K562 (cell line): ENCODE measurements around the gene ZNF598. TPM values are rescaled to one million over a fixed set of nuclear protein-coding genes. Genes with fewer than 3 reads are reported as not detected.
A peak's percentile ranks its signal among the peaks of the same experiment; 100 is the strongest.

ENCODE experiments used
- ATAC-seq: fragments of 200-7000 bp; cut with Tn5 transposase; 3 replicates; pipeline ENCODE4 v1.9.1; 2020; ENCODE audit warnings: moderate library complexity
- BruUV-seq: library from RNA; stranded (reverse); fragments of 400-500 nt; replicated peaks from 2 replicates; lab custom pipeline; 2021; lab: Mats Ljungman, UMichigan
- CTCF ChIA-PET: fragments of 300-600 bp; formaldehyde crosslinking; extraction: SDS; loops from one replicate; lab custom pipeline; 2021; ENCODE audit warnings: low intra/inter-chr PET ratio; lab: Yijun Ruan, JAX
- POLR2A ChIA-PET: fragments of 300-600, 350-650 bp; sonication (Branson Sonifier 250); formaldehyde crosslinking; extraction: SDS; loops from one replicate; lab custom pipeline; 2021; ENCODE audit warnings: antibody characterized with exemption, inconsistent platforms; lab: Yijun Ruan, JAX
- DNase-seq, 4 experiments: peaks; one replicate each; pipeline versions ENCODE4 v3.0.0 to v3.0.0-alpha.2; 2011 to 2018; ENCODE audit warnings: low spot score in 3 of 4, mixed read lengths in 3 of 4; ENCODE audit errors: extremely low read depth in 1 of 4
- FAIRE-seq: peaks from 2 replicates; lab custom pipeline; 2011; peaks lifted over from hg19 to GRCh38; lab: Jason Lieb, UNC
- H2AFZ ChIP-seq: 2 replicates; pipeline ENCODE4 v1.6.0; 2011; ENCODE audit warnings: low read depth, low read length, control low read depth, inconsistent platforms
- H3K27ac ChIP-seq: fragments of 200-600 bp; 3 replicates; pipeline ENCODE4 v1.8.0; 2011; ENCODE audit warnings: low read depth, mild to moderate bottlenecking, control low read depth, inconsistent platforms, low read length, moderate library complexity, mixed read lengths; ENCODE audit errors: extremely low read depth
- H3K27me3 ChIP-seq, 2 experiments: fragments of 300-600 bp in 1 of 2; 2 replicates in 1 of 2; 3 replicates in 1 of 2; pipeline versions ENCODE4 v1.6.0 to v1.8.0; 2011; ENCODE audit warnings: inconsistent platforms in 2 of 2, low read length in 2 of 2, mild to moderate bottlenecking in 1 of 2, mixed read lengths in 1 of 2, moderate library complexity in 1 of 2; ENCODE audit not compliant: control insufficient read depth in 2 of 2, insufficient read depth in 2 of 2
- H3K36me3 ChIP-seq: fragments of 300-600 bp; 3 replicates; pipeline ENCODE4 v1.8.0; 2011; ENCODE audit warnings: mild to moderate bottlenecking, low read length, inconsistent platforms; ENCODE audit not compliant: control insufficient read depth, insufficient read depth
- H3K4me1 ChIP-seq, 2 experiments: fragments of 200-600 bp in 1 of 2; replicated peaks in 1 of 2; 2 replicates in 1 of 2; 3 replicates in 1 of 2; pipeline versions ENCODE4 v1.5.1 to v1.8.0; 2011; ENCODE audit warnings: inconsistent platforms in 2 of 2, low read length in 2 of 2, mild to moderate bottlenecking in 1 of 2, mixed read lengths in 1 of 2, moderate library complexity in 1 of 2; ENCODE audit not compliant: control insufficient read depth in 2 of 2, insufficient read depth in 2 of 2
- H3K4me2 ChIP-seq: 2 replicates; pipeline ENCODE4 v1.6.1; 2011; ENCODE audit warnings: low read length, control low read depth, inconsistent platforms, mixed read lengths; ENCODE audit not compliant: insufficient read depth
- H3K4me3 ChIP-seq: fragments of 200-600 bp; sonication (generic), shearing (Covaris generic); 2 replicates; pipeline ENCODE4 v1.5.1; 2016; ENCODE audit warnings: control low read depth, inconsistent platforms
- H3K79me2 ChIP-seq: fragments of 200-600 bp; 3 replicates; pipeline ENCODE4 v1.8.0; 2011; ENCODE audit warnings: low read length, inconsistent platforms; ENCODE audit not compliant: control insufficient read depth, insufficient read depth
- H3K9ac ChIP-seq, 2 experiments: 2 replicates each; pipeline versions ENCODE4 v1.6.0 to v1.6.1; 2011; ENCODE audit warnings: low read depth in 2 of 2, low read length in 2 of 2, control low read depth in 1 of 2, inconsistent platforms in 1 of 2, mild to moderate bottlenecking in 1 of 2, mixed read lengths in 1 of 2; ENCODE audit not compliant: insufficient read depth in 1 of 2
- H3K9me1 ChIP-seq: one replicate; pipeline ENCODE4 v1.6.0; 2011; ENCODE audit warnings: inconsistent platforms, mild to moderate bottlenecking, low read length, moderate library complexity; ENCODE audit not compliant: control insufficient read depth, insufficient read depth
- H3K9me3 ChIP-seq: replicated peaks from 2 replicates; pipeline ENCODE4 v1.5.1; 2011; ENCODE audit warnings: low read depth, low read length, inconsistent platforms; ENCODE audit not compliant: control insufficient read depth, insufficient read depth
- H4K20me1 ChIP-seq: replicated peaks from 2 replicates; pipeline ENCODE4 v1.6.1; 2011; ENCODE audit warnings: low read length, inconsistent platforms, mixed read lengths; ENCODE audit not compliant: control insufficient read depth, insufficient read depth
- AFF1 ChIP-seq, 2 experiments: fragments of 450-650 bp; IDR thresholded peaks; 2 replicates each; pipeline ENCODE4 v1.6.1; 2018; ENCODE audit warnings: mild to moderate bottlenecking in 2 of 2, low read depth in 1 of 2; ENCODE audit not compliant: partially characterized antibody in 2 of 2
- CBX1 ChIP-seq: sonication (generic); IDR thresholded peaks from 2 replicates; pipeline ENCODE4 v1.6.1; 2016; ENCODE audit warnings: antibody characterized with exemption, low read depth, mild to moderate bottlenecking
- ETS1 ChIP-seq: conservative IDR thresholded peaks from 2 replicates; pipeline ENCODE4 v1.6.1; 2011; ENCODE audit warnings: low read depth, mild to moderate bottlenecking, low read length; ENCODE audit not compliant: control insufficient read depth
- NBN ChIP-seq: fragments of 450-650 bp; IDR thresholded peaks from 2 replicates; pipeline ENCODE4 v1.6.1; 2016; ENCODE audit warnings: low read depth, mild to moderate bottlenecking
- NFIC ChIP-seq: fragments of 450-650 bp; IDR thresholded peaks from 2 replicates; pipeline ENCODE4 v1.6.1; 2017; ENCODE audit warnings: mild to moderate bottlenecking, inconsistent platforms
- RHOXF2B ChIP-seq: fragments of 250-450 bp; sonication (Bioruptor Pico); conservative IDR thresholded peaks from 2 replicates; pipeline ENCODE4 v1.5.1; 2021
- WGBS: fragments of 100-300 bp; shearing (Covaris generic); methylation state at CpG from one replicate; pipeline ENCODE4 v1.1.6; 2016; ENCODE audit warnings: low coverage, mixed read lengths; ENCODE audit not compliant: insufficient coverage; ENCODE audit errors: missing lambda C conversion rate; 5-methylcytosine and 5-hydroxymethylcytosine counted together
- in situ Hi-C: fragments of 300-500 bp; cut with MboI; formaldehyde crosslinking; loops from 4 replicates; pipeline ENCODE4 v1.15.0; 2018; ENCODE audit warnings: inconsistent platforms, mixed read lengths
- intact Hi-C: fragments of 100-400 bp; cut with micrococcal nuclease; formaldehyde crosslinking; loops from 2 replicates; pipeline ENCODE4 v1.14.2; 2022
- polyA plus RNA-seq, 8 experiments: library from polyadenylated mRNA; depleted of rRNA in 4 of 8; stranded (reverse) in 5 of 8; unstranded in 3 of 8; fragments of >200 nt; fragmentation: Nextera tagmentation in 2 of 8; fragmentation: Illumina TruSeq in 1 of 8; extraction: Ambion mirVana in 2 of 8; extraction: Trizol in 1 of 8; gene quantifications; 2 replicates each; pipeline versions ENCODE4 v1.2.1 to v1.2.3, GENCODE V29; 2011 to 2014; ENCODE audit warnings: inconsistent platforms in 1 of 8, missing spikeins in 1 of 8
- total RNA-seq, 7 experiments: library from RNA; depleted of rRNA in 6 of 7; stranded (reverse); fragments of >200 nt in 6 of 7; fragmentation: Illumina TruSeq in 2 of 7; extraction: Trizol in 2 of 7; gene quantifications; 2 replicates each; pipeline versions ENCODE4 v1.2.1 to v1.2.3, GENCODE V29; 2011 to 2021; ENCODE audit warnings: low replicate concordance in 1 of 7

ZNF598 gene
- total and polyA plus RNA-seq, 9 of the 15 experiments (the other 6 are each of a cell fraction or from before 2014, with no cell fraction given) = 0.11 to 115 (median 29.6) TPM

- FAIRE-seq = peak; percentile 94
- 0 out of 2 replicates have a peak, but pooled peaks have one; percentile 33 for TF ChIP-seq RHOXF2B (CRISPR knock-in tag)
- peak; percentile 71 for TF ChIP-seq ETS1
- TF ChIP-seq NFIC = peak; percentile 73; the same call in 1 of the 2 replicates
- TF ChIP-seq CBX1 = peak; percentile 95
- TF ChIP-seq AFF1 (IDR thresholded peaks at IDR 0.05; ENCODE audit: low read depth in 1 of 2, partially characterized antibody in 2 of 2) = peak in 1 of 2 experiments; percentile 37
- peak; percentile 63; the same call in 1 of the 2 replicates for TF ChIP-seq NBN
Measured at GRCh38 chr16:1964506-1965395, 44.9 kb downstream of the ZNF598 start, which contains the start of gene RPS2. Gene RPS2 (minus strand): TSS chr16:1964826. CDS start chr16:1964625, 201 bp downstream.

More at GRCh38 chr16:1964506-1965395, 44.9 kb downstream of the ZNF598 start, which contains the start of gene RPS2:
- Histone ChIP-seq H3K4me1 (peaks cover 8 to 50% of the 10 kb centered on the region in 2 experiments; a peak in 3 of 5 replicates), H3K9me3 (no peaks in the 10 kb centered on the region), H3K27ac (peak within 1 kb of the TSS; percentile 85), H2AFZ (peak within 1 kb of the TSS; percentile 73), H4K20me1 (peaks cover 35% of the 10 kb centered on the region), H3K4me2 (peak within 1 kb of the TSS; percentile 100), H3K4me3 (peak within 1 kb of the TSS; percentile 89), H3K9me1 (peaks cover 3% of the 10 kb centered on the region), H3K9ac (peak within 1 kb of the TSS; percentile 94 to 100), H3K79me2 (peaks cover 71% of the 10 kb centered on the region), H3K27me3 (no peaks in the 10 kb centered on the region), H3K36me3 (peaks cover 38% of the 10 kb centered on the region)
- ChIA-PET CTCF (interaction anchor here (0.7 kb wide), 1 partner anchor 35 kb away, joined by 3 read pairs; no protein-coding TSS in a partner anchor), POLR2A (interaction anchor here (0.6 to 3.9 kb wide), 67 partner anchors 8 to 923 kb away, joined by 3 to 103 read pairs (median 4); partner anchors contain the start of genes E4F1, FAHD1, GFER and HAGH)
- peak; percentile 73 for ATAC-seq
- in situ Hi-C loops = no loop called here
- intact Hi-C loops = loop anchor here (2.0 kb wide), 1 partner anchor 22 kb away; the partner anchor contains the start of gene MSRB1
- under 1% methylated on average over 76 of the region's 97 CpGs for WGBS
- DNase-seq = peak; percentile 95 to 100 (median 98)
- BruUV-seq = TSS peak; percentile 82
